ENCODE measurements around the gene DAAM1.

DNA sequence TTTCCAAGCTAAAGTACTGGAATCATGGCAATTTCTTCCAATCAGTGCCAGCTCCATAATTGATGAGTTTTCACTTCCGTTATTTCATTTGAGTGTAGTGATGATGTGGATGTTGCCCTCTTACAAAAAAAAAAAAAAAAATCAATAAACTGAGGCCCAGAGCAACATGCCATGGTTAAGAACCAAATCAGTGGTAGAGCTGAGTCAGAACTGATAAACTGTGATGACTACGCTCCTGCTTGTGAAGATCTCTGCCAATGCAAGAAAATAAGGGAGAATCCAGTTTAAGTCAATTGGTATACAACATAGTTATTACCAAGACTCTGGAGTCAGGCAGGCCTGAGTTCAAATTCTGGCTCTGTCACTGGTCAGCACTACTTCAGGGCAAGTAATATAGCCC is 174.0 kb downstream of the DAAM1 start:
- TF ChIP-seq, protein P1, sequence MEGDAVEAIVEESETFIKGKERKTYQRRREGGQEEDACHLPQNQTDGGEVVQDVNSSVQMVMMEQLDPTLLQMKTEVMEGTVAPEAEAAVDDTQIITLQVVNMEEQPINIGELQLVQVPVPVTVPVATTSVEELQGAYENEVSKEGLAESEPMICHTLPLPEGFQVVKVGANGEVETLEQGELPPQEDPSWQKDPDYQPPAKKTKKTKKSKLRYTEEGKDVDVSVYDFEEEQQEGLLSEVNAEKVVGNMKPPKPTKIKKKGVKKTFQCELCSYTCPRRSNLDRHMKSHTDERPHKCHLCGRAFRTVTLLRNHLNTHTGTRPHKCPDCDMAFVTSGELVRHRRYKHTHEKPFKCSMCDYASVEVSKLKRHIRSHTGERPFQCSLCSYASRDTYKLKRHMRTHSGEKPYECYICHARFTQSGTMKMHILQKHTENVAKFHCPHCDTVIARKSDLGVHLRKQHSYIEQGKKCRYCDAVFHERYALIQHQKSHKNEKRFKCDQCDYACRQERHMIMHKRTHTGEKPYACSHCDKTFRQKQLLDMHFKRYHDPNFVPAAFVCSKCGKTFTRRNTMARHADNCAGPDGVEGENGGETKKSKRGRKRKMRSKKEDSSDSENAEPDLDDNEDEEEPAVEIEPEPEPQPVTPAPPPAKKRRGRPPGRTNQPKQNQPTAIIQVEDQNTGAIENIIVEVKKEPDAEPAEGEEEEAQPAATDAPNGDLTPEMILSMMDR (IDR thresholded peaks at IDR 0.05) = no peak
- no peak for TF ChIP-seq POLR2AphosphoS5 (IDR thresholded peaks at IDR 0.05; ENCODE audit: insufficient read depth in 1 of 2, low read depth in 1 of 2)
- no peak for TF ChIP-seq POLR2A (IDR thresholded peaks at IDR 0.05)
